NCI-H187 (cell line): ENCODE measurements around the gene KIF24.
"Not testable (repeated sequence)": the region's sequence is repeated elsewhere in the genome, so short reads cannot be mapped to it uniquely, and the experiment has no call there.

ENCODE experiments used
- DNase-seq, 2 experiments: peaks; one replicate each; lab custom pipeline; 2025; lab: John Stamatoyannopoulos, UW

The KIF24 gene

GRCh38 chr9:34365282-34365681 lies 36.2 kb upstream of the KIF24 start:
- no peak for DNase-seq

- no peak for DNase-seq
These were observed 34.7 kb upstream of the KIF24 start for GRCh38 chr9:34363619-34364351.

DNA sequence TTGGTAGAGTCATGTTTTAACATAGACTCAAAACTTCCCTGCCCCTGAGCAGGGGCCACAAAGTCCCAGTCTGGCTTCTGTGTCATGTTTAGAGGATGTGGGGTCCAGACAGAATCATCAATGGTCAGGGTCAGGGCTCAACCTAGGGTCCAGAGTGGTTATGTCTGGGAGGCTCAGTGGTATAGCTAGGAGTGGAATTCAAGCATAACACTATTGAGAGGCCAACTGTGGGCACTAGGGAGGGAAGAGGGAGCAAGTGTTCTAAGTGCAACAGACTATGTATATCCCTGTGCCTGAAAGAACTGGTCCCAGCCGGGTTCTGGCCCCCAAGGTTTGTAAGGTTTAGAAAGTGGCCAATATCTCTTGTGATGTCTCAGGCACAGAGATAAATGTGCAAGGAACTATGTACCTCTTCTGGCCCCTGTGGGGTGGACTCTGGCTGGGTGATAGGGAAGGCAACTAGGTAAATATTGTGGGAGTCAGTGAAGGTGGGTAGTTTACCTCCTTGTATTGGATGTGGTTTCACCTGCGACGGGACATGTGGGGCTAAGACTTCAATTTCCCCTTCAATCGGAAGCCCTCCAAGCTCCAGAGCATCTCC lies 33.6 kb upstream of the KIF24 start:
- DNase-seq: no peak

- DNase-seq: not testable (repeated sequence)
These were observed 23.9 kb upstream of the KIF24 start for GRCh38 chr9:34352957-34353356.

DNA sequence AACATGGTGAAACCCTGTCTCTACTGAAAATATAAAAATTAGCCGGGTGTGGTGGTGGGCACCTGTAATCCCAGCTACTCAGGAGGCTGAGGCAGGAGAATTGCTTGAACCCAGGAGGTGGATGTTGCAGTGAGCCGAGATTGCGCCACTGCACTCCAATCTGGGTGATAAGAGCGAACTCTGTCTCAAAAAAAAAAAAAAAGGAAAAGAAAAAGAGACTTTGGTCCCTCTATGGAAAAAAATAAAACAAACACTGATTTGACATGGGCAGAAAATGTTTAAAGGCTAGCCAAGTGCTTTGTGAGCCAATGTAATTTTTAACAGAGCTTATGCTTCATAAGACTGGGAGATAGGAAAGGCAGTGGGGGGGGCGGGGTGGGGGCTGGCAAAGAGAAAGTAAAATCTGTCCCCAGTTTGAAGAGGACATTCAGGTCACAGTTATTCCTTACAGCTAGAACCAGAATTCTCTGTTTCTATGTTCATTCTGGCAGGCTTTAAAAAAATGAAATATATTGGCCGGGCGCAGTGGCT lies 23.1 kb upstream of the KIF24 start:
- DNase-seq: not testable (repeated sequence)

DNA sequence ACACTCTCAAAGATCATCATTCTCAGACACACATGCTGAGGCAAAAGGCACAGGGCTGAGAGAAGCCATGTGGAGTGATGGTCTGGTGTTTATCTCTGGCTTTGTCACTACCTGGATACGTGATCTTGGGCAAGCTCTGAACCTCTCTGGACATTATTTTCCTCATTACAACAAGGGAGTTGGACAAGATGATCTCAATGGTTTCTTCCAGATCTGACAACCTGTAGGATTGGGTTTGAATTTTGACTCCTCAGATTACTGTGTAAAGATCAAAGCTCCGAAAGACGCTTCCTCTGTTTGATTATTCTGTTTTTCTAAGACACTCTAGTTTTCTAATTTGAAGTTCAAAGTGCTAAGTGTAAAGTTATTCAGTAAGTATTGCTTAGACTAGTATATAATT lies 20.3 kb upstream of the KIF24 start:
- no peak for DNase-seq

GRCh38 chr9:34347800-34348158 lies 18.7 kb upstream of the KIF24 start:
- DNase-seq: no peak

- no peak for DNase-seq
These were observed 18.1 kb upstream of the KIF24 start for GRCh38 chr9:34346873-34347799.

- no peak for DNase-seq
These were observed 14.5 kb upstream of the KIF24 start for GRCh38 chr9:34343605-34344004.

DNA sequence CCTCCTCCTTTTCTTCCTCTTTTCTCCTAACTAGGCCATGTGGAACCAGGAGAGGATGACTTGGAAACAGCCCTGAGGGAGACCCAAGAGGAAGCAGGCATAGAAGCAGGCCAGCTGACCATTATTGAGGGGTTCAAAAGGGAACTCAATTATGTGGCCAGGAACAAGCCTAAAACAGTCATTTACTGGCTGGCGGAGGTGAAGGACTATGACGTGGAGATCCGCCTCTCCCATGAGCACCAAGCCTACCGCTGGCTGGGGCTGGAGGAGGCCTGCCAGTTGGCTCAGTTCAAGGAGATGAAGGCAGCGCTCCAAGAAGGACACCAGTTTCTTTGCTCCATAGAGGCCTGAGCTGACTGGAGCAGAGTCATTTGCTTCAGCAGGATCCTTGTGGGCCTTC lies 14.0 kb upstream of the KIF24 start:
- no peak for DNase-seq

GRCh38 chr9:34341659-34342295 lies 12.7 kb upstream of the KIF24 start:
- DNase-seq: no peak

DNA sequence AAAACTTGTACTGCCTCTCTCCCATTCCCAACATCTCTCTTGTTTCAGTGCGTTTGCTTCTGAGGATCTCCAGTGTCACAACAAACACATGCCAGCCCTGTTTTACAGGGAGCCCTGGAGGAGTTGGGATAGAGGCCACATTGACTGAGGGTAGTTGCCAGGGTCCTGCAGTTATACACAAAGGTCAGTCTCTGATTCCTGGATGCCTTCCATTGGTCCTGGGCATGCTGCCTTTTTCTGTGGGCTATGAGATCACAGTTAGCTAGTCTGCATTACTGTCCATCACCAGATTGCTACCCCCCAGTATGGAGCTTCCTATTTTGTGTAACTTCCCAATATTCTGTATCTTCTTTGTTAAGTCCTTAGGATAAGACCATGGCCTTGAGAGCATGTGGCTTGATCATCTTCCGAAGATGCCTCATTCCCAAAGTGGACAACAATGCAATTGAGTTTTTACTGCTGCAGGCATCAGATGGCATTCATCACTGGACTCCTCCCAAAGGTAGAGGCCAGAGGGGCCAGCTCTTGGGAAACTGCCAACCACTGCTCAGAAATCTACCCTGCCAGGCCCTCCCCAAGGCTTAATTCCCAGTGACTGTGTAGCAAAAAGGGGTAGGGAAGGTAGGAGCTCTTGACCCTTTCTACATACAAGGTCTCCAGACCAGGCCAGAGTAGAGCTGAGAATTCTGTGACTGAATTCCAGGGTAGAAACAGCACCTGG lies 9.8 kb upstream of the KIF24 start:
- no peak for DNase-seq

DNA sequence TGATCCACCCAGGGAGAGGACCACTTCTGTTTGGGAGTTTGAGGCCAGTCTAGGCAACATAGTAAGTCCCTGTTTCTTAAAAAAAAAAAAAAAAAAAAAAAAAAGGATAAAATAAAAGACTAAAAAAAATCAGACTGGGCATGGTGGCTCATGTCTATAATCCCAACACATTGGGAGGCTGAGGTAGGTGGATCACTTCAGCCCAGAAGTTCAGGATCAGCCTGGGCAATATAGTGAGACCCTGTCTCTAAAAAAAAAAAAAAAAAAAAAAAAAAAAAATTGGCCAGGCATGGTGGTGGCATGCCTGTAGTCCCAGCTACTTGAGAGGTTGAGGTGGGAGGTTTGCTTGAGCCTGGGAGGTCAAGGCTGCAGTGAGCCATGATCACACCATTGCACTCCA lies 9.0 kb upstream of the KIF24 start:
- not testable (repeated sequence) for DNase-seq

GRCh38 chr9:34337403-34337802 lies 8.3 kb upstream of the KIF24 start:
- DNase-seq: no peak

GRCh38 chr9:34335376-34335775 lies 6.3 kb upstream of the KIF24 start:
- DNase-seq: no peak

DNA sequence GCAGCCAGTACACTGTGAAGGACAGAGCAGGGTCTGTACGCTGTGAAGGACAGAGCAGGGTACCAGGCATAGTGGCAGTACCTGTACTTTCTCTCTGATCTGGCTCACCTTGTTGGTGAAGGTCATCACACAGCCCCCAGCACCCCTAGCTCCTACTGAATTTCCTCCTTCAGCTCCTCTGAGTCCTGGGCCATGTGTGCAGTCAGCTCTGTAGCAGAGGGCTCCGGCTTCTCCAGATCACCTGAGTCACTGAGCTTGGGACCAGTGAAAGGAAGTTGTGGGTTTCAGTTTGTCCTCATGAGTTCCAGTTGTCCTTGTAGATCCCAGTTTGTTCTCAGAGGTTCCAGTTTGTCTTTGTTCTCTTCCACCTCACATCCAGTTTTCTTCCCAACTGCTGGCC lies 5.8 kb upstream of the KIF24 start:
- DNase-seq: no peak

GRCh38 chr9:34334337-34334824 lies 5.3 kb upstream of the KIF24 start:
- DNase-seq: no peak

DNA sequence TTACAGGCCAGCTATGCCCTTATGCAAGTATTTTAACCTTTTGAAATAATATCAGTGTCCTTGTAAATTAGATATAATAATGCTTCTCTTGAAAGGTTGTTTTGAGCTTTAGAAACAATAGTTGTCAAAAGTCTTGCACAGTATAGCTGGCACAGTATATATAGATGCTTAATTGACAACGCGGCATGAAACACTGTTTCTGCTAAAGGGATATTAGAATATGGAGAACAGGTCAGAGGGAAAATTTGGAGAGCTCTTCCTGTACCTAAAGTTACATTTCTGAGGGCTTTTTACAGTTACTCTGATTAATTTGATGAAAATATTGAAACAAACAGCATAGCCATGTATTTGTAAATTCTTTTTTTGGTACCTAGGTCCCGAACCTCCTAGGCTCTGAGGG lies 4.8 kb upstream of the KIF24 start:
- DNase-seq: no peak

DNA sequence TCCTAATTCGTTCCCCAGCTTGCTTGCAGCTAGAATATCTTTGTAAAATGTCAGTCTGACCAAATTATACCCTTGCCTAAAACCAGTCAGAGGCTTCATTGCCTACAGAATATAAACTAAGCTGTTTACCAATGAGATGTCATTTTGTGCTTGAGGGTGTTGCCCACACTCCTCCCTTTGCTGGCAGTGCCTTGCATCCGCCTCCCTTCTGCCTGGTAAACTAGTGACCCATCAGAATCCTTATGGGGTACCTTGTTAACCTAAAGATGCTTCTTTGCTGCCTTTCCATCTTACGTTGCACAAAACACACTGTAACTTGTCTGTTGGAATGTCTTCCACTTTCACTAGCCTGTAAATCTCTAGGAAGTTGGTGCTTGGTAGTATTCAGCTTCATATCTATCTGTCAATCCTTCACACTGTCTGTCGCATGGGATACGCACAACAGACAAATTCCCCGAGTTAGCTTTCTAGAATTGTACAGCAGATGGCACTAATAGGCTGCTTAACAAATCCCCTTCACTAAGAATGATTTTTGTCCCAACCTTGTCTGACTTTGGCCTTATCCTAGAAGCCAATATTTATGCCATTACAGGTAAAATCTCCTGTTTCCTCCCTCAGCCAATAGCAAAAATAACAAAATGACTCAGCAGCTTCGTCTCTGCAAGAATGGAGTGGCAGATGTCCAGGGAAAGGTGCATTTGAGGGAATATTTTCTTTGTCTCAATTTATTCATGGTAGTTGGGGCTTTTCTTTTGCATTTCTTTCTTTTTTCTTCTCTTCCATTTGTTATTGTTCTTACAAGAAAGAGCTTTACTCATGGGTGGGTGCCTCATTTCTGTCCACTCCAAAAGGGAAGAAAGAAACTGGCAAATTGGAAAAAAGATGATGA lies 3.3 kb upstream of the KIF24 start:
- no peak for DNase-seq

DNA sequence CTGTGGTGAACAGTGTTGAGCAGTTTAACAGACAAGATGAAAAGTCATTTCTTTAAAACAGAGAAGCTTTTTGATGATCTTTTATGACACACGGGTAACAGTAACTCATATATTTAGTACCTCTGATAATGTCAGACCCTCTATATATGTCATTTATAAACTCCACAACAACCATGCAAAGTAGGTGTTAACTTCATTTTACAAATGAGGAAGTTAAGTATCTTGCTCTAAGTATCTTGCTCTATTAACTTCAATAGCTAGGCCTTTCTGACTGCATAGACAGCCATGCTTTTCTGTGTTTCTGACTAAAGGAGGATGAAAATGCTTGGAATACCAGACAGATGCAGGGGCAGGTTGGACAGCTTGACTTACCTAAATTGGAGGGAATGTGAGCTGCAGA lies 2.1 kb upstream of the KIF24 start:
- DNase-seq: no peak
